MV-4-11 (cell line): ENCODE measurements around the gene ARHGAP24.
A peak's percentile ranks its signal among the peaks of the same experiment; 100 is the strongest.
"Not testable (repeated sequence)": the region's sequence is repeated elsewhere in the genome, so short reads cannot be mapped to it uniquely, and the experiment has no call there.

Experiments used
- DNase-seq: peaks from one replicate; lab custom pipeline; 2025; lab: John Stamatoyannopoulos, UW

Gene ARHGAP24

DNA sequence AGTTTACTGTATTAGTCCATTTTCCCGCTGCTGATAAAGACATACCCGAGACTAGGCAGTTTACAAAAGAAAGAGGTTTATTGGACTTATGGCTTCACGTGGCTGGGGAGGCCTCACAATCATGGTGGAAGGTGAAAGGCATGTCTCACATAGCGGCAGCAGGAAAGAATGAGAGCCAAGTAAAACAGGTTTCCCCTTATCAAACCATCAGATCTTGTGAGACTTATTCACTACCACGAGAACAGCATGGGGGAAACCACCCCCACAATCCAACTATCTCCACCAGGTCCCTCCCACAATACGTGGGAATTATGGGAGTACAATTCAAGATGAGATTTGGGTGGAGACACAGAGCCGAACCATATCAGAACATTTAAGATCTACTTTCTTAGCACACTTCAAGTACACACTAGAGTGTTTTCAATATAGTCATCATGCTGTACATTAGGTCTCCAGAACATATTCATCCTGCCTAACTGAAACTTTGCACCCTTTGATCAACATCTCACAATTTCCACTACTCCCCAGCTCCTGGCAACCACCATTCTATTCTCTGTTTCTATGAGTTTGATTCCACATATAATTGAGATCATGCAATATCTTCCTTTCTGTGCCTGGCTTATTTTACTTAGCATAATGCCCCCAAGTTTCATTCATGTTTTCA lies 341.0 kb downstream of the ARHGAP24 start:
- no peak for DNase-seq

DNA sequence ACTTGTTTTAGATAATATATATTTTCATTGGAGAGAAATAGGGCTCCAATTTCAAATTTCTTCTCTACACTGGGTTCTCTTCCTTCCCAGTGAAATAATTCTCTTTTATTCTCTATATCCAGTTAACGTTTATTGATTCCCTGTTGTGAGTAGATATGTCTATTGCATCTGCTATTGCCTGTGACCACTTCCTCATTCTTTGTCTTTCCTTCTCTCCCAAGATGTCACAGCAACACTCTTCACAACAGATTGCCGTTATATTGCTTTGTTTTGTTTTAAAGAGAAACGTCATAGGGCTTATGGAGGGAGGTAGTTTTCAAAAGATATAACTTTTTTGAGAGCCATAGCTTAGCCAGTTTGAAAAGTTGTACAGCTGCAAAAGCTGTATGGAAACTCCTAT lies 343.8 kb downstream of the ARHGAP24 start:
- peak; percentile 58 for DNase-seq

DNA sequence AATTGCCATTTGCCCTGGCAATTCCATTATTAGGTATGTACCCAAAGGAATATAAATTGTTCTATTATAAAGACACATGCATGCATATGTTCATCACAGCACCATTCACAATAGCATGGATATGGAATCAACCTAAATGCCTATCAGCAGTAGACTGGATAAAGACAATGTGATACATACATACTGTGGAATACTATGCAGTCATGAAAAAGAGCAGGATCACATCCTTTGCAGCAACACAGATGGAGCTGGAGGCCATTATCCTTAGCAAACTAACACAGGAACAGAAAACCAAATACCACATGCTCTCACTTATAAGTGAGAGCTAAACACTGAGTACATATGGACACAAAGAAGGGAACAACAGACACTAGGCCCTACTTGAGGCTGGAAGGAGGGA lies 345.2 kb downstream of the ARHGAP24 start:
- DNase-seq: not testable (repeated sequence)

DNA sequence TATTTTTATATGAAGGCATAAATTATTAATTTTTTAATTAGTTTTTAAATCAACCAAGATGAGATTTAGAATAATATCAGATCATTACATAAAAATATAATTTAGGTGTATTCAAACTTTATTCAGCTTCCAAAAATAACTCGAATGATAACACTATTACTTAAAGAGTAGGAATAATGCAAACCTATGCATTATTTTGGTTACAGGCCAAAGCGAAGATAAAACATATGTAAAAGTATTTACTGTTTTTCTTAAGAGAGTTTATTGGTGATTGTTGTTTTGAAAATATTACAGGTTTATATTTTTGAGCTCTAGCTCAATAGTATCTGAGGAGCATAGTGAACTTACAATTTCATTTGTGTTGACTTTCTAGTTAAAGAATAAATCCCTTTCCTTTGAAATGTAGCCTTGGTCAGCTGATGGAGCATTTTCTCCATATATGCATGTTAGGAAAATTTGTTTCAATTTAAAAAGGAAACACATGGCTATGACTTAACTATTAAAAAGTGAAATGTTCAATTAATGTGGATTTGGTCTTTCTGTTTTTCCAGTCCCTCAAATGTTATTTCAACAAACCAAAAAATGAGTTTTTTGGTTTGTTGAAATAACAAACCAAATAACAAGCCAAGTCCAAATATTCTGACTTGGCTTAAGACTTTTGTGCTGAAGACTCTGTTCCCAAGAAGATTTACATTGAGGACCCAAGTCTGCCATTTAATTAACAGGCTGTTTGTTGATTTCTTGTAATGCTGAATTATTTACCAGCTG lies 346.9 kb downstream of the ARHGAP24 start:
- DNase-seq: no peak

DNA sequence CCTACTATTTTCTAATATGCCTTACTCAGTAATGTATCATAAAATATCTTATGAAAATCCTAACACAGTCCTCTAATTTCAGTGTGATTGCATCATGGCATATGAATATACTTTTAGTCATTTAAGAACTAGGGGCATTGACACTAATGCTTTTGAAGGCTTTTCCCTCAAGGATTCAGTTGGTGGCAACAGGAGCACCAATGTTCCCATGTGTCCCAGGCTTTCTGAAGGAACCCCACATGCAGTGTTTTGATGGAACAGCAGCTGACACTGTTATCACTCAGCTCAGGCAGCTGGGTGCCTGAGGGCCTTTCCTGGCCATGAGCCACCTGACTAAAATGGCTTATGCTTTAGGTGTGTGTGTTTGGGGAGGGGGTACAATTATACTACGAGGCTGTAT lies 348.3 kb downstream of the ARHGAP24 start:
- DNase-seq: no peak

DNA sequence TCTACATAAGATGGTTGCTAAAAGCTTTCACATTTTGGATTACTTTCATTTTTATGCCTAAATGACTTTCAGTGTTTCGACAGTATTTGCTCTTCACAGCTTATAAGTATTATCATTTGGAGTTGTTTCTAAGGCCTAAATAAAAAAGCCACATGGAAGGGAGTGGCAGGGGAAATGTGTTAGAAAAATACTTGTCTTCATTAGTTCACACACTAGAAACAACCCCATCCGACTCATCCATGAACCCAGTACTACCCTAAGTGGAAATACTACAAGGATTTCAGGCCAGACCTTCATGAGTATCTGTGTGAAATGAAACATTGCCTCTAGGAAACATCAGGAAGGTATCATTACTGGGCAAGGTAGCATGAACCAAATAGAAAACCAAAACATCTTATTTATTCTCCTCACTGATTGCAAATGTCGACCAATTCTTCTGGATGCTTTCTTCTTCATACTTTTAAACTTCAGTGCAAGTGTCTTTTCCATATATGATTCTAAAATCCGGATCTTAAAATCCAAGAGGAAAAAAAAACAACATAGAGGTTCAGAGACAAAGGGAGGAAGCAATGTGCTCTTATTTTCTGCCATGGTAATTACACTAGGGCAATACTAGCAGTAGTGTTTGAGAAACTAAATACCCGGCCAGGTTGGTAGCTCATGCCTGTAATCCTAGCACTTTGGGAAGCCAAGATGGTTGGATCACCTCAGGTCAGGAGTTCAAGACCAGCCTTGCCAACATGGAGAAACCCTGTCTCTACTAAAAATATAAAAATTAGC lies 349.4 kb downstream of the ARHGAP24 start:
- no peak for DNase-seq

DNA sequence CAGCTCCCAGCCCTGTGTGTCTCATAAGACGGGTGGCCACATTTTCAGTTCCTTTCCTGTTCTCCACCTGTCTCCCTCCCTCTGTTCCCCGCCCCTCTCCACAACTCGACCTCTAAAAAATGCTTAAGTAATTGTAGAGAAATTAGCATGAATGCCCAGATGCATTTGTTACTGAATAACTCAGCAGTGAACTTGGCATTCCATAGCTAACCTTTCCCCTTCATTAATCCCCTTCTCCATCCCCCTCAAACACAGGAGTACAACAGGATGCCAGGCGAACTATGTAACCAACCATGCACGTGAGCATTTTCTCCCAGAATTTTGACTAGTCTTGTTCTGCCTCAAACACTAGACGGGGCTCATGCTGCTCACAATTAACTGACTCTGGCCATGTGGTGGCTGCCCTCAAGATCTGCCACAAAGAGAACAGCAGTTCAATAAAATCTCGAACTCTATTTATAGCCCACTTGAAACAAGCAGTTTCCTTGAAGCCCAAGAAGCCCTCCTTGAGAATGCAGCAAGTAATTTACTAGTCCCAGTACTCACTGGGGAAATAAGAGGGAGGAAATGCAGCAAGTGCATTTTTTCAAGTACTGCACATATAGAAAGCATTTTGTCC lies 351.2 kb downstream of the ARHGAP24 start:
- no peak for DNase-seq

DNA sequence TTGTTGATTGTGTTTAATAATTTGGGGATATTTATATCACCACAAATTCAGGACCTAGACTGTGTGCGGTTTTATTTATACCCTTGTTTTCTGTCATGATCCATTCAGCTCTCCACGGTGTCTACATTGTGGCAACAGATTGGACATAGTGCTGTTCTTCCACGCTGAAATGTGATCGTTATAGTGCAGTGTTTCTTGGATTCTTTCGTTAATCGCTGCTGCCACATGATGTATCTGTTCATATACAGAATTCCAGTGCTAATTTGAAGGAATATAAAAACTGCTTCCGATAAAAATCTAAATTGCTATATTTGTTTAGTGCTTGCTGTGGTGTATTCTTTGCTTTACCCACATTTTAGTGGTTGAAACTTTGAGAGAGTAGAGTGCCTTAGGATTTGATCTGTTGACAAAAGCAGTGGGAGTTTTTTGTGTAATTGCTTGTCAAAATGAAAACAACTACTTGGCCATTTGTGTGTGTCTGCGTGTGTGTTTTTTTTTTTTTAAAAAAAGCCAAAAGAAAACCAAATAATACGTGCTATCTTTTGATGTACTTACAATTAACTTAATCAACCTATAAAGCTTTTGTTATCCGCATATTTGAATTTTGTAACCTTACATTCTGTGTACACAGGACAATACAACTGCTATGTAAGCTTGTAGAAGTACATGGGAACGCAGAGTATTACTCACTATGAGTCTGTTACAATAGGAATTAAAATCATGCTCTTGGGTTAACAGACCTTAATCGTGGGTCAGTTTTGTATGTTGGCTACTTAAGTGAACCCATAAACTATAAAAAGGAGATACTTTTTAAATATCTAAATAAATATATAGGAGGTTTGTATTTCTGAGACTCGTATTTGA lies 353.3 kb downstream of the ARHGAP24 start:
- no peak for DNase-seq

DNA sequence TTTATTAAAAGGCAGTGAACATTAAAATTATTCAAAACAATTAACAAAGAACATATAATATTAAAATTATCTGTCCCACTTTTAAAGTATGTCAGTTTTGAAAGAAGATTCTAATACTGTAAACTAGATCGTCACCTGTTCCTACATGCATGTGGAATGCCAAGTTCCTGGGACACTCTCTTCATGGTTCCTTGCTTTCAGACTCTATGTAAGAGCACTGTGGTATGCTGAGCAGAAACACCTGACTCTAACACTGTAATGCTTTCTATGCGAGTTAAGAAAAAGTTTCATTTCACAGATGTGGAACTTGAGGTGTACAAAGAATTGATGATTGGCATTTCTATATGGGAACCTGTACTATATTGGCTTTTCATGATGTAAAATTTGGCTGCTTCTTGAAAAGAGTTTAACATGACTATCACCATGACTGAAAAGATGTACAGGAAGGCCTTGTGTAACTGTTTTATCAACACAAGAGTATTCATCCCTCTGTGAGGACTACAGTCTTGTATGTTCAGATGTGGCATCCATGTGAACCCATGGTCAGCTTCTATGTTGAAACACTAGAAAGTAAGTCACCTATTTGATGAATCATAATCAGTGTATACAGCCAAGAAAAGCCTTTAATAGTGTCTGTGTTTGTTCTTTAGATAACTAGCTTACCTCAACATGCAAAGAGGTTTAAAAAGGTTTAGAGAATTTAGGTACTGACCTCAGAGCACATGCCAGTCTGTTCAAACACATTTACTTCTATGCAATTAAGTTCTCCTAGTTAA lies 354.5 kb downstream of the ARHGAP24 start:
- no peak for DNase-seq

DNA sequence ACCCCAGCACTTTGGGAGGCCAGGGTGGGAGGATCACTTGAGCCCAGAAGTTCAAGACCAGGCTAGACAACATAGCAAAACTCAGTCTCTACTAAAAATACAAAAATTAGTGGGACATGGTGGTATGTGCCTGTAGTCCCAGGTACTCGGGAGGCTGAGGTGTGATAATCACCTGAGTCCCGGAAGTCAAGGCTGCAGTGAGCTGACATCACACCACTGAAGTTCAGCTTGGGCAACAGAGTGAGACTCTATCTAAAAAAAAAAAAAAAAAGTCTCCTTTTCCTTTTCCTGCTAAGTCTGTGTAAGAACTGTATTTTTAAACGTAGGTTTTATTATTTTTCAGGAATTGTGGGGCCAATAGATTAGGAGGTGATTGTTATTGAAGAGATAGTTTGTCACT lies 356.7 kb downstream of the ARHGAP24 start:
- DNase-seq: no peak

DNA sequence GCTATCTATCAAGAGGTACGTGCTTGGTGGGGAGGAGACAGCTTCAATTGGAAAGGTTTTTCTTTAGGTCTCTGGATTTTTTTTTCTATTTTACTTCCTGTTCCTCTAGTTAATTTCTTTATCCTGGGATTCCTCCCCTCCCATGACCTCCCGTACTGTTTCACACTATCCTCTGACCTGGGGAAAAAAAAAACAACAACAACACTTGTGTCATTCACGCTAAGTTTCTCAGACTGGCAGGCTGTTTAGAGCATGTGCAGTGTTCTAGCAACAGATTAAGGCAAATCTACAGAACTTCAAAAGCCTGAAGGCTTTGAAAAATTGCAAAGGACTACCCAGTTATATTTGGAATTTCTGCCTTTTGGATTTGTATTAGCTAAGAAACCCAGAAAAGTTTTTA lies 358.4 kb downstream of the ARHGAP24 start:
- DNase-seq: no peak

DNA sequence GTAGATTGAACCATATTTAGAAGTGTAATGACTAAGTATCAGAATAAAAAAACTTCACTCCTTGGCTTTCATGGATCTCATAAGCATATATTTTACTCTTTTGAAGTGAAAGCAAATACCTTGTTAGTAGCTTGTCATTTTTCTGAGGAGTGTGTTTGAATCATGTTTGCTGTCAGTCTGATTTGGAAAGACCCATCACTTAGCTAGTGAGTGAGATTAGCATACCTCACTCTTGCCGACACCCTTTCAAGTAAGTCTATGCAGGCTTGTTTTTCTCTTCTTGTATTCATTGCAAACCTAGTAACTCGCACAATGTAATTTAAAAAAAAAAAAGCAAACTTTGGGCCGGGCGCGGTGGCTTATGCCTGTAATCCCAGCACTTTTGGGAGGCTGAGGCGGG lies 360.0 kb downstream of the ARHGAP24 start:
- no peak for DNase-seq

DNA sequence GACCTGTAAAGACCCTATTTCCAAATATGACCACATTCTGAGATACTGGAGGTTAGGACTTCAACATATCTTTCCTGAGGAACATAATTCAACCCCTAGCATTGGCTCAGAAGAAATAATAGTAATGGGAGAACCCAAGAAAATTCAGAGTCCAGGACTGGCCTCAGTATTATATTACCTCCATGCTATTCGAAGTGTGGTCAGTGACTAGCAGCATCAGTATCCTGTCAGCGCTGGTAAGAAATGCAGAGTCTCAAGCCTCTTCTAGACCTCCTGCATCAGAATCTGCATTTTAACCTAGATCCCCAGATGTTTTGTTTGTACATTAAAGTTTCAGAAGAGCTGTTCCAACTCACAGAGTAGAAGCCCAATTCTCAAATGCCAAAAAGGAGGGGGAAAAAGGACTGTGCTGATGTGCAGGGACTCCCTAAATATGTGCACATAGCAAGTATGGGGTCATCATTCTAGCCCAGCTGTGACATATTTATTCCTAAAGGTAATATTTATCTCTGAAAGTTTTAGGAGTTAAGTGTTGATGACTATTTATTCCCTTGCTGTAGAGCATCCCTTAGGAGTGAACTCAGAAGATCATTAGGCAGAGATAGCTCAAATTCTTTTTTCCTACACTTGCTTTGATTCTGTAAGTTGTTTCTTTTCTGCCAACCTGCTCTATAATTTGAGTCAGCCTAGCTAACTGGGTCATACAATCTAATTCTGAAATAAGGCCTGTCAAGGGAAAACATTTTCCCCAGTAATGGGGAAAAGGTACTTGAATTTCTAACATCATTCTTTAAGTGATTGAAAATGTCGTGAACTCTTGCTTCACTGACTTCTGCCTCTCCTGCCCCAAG lies 361.9 kb downstream of the ARHGAP24 start:
- DNase-seq: no peak

DNA sequence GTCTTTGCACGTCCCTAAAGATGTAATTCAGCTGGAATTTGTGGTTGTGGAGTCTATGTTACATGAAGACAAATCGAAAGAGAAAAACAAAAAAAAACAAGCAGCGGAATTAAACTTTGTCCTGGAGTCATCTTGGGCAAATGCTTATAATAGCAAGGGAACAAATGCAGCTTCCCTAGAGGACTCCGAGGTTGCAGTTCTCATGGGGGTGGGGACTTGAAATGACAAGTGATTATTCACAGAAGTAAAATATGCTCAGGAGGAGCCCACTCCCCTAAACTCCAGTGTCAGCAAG lies 362.4 kb downstream of the ARHGAP24 start:
- DNase-seq: no peak

DNA sequence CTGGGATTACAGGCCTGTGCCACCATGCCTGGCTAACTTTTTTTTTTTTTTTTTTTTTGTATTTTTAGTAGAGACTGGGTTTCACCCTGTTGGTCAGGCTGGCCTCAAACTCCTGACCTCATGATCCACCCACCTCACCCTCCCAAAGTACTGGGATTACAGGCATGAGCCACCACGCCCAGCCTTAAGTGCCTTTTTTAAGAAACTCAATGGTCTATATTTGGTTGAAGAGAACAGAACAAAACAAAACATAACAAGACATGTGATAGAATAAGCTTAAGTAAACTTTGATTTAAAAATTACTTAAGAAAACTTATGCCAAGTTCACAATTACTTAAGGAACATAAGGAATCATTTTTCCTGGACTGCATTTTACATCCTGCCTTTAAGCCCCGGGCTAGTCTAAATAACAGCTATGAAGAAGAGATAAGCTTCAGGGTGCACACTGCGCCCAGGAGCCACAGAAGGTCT lies 365.1 kb downstream of the ARHGAP24 start:
- DNase-seq: not testable (repeated sequence)

DNA sequence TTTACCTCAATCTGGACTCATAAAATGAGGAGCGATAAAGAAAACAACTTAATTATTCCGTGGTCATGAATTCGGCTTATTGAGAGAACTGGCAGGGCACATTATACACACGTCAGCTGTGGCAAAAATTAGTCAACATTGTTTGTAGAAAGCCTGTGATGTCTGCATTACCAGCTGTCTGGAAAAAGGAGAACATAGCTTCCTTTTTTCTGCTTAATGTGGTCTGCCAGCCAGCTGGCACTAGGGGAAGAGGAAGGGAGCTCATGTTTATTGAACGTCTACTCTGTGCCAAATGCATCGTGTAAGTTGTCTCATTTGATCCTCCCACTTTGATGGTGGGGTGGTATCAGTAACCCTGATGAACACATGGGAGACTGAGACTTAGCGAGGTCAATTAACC lies 367.6 kb downstream of the ARHGAP24 start:
- DNase-seq: peak; percentile 87

DNA sequence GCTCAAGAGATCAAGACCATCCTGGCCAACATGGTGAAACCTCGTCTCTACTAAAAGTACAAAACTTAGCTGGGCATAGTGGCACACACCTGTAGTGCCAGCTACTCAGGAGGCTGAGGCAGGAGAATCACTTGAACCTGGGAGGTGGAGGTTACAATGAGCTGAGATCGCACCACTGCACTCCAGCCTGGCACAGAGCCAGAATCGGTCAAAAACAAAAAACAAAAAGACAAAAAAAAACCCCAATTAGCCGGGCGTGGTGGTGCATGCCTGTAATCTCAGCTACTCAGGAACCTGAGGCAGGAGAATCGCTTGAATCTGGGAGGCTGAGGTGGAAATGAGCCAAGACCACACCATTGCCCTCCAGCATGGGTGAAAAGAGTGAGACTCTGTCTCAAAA lies 378.8 kb downstream of the ARHGAP24 start:
- DNase-seq: not testable (repeated sequence)

DNA sequence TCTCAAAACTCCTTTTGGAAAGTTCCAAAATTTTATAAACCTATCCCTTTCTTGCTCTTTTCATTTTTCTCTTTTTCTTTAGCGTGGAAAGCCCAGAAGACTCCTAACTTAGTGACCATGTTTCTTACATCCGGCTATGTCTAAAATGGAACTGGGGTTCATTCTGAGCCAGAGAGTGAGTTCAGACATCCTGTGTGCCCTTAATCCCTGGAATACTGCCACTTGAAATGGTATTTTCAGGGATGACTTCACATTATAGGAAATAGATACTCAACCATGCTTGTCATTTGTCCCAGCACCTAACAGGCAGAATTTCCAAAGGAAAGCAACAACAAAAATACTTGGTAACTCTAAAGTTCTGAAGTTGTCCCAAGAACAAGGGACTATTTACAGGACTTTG lies 379.6 kb downstream of the ARHGAP24 start:
- DNase-seq: no peak

DNA sequence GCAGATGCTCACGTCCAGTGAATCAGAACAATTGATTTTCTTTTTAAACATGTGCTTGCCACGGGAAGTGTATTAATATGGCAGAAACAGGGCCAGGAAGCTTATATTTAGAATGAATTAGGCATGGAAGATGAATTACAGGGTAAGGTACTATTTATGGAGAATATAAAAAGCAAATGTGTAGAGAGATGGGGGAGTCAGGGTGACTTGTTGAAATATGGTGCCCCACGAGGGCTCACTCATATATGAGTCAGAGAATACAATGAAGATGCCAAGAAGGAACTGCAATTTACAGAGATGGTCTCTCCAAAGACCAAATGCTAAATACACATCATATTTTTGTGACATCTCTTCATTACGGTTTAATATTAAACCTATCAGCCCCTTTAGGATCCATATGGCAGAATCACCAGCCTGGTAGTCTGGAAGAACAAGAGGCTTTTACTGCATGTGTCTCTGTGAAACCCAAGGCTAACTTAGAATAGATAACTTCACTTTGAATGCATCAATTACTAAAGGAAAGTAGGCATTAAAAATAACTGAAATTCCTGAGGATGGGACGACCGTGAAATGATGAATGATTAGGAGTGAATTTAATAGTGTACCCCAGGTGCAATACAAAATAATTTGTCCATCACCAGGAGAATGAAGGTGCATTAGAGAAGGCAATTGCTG lies 385.3 kb downstream of the ARHGAP24 start:
- no peak for DNase-seq
